HG02973 (cell line): ENCODE measurements around the gene LIN54.
"Not testable (repeated sequence)": the region's sequence is repeated elsewhere in the genome, so short reads cannot be mapped to it uniquely, and the experiment has no call there.

Source experiments
- ATAC-seq: cut with Tn5 transposase; IDR thresholded peaks from one replicate; pipeline ENCODE4 v1.9.1; 2021; ENCODE audit warnings: moderate library complexity; ENCODE audit not compliant: unreplicated experiment

Gene LIN54

DNA sequence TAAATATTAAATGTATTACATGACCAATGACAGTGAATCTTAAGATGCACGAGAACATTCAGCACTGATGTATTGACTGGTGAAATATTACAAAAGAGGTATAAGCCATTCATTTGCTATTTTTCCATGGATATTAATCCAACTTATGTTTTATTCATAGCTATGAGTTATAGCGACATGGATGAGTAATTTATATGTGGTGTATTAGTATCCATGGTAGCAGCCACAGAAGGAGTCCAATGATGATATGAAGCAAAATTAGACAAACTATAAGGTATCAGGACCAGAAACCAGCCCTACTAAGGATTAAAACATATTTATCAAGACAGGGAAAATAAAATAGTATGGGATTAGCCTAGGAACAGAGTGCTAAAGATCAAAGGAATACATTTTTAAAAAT, 59.4 kb downstream of the LIN54 start:
- no peak for ATAC-seq

DNA sequence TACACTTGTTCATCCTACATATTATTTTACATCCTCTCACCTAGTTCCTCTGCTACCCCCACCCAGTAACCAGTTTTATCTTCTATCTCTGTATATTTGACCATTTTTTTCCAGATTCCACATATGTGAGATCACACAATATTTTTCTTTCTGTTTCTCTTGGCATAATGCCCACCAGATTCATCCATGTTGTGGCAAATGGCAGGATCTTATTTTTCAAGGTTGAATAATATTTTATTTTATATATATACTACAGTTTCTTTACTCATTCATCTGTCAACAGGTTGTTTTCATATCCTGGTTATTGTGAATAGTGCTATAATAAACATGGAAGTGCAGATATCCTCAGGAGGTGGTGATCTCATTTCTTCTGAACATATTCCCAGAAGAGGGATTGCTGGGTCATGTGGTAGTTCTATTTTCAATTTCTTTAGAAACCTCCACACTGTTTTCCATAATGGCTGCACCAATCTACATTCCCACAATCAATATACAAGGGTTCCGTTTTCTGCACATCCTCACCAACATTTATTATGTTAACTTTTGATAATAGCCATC, 61.9 kb downstream of the LIN54 start:
- ATAC-seq: no peak

DNA sequence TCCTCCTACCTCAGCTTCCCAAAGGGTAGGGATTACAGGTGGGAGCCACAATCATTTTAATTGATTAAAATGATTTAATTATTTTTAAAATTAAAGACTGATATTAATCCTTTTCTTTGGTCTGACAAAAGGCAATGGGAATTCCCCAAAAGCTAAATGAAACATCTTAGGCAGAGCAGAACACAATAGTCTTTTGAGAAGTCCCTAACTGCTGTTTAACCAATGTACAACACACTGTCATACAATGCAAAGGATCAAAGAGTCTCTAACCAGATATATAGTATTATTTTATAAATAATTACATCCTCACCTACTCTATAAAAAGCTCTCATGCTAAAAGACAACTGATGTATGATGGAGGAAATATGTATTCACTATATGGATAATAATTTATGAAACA, 63.1 kb downstream of the LIN54 start:
- no peak for ATAC-seq

DNA sequence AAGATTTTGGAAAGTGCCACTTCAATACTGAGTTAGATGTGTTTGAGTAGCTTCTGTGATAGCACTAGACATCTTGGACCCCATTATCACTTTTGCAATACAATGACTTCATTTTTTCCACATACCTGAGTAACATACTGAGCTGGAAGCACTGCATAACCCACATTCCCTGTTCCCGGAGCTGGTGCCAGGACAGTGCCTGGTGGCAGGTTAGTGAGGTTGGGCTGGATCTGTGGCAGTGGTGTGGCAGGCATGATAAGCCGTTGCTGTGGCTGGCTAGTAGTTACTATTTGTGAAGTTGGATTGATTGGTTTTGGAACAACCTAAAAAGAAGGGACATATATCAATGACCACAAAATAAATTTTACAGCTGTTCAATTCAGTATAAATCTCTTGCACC, 71.2 kb downstream of the LIN54 start:
- ATAC-seq: no peak

DNA sequence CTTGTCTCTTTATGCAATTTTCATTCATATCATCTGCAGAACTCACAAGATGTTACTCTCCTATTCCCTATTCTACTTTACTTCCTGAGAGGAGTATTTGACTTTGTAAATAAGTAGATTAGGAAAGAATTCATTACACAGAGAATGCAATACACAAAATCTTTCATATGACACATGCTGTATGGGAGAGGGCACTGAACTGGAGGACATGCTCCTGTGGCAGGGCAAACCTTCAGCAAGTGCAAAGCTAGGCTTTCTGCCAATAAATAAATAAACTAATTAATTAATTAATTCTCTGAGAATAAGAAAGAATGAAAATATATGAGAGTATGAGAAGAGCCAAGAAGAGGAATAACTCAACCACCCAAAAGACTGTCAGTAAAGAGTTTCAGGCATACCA, 76.2 kb downstream of the LIN54 start:
- no peak for ATAC-seq

DNA sequence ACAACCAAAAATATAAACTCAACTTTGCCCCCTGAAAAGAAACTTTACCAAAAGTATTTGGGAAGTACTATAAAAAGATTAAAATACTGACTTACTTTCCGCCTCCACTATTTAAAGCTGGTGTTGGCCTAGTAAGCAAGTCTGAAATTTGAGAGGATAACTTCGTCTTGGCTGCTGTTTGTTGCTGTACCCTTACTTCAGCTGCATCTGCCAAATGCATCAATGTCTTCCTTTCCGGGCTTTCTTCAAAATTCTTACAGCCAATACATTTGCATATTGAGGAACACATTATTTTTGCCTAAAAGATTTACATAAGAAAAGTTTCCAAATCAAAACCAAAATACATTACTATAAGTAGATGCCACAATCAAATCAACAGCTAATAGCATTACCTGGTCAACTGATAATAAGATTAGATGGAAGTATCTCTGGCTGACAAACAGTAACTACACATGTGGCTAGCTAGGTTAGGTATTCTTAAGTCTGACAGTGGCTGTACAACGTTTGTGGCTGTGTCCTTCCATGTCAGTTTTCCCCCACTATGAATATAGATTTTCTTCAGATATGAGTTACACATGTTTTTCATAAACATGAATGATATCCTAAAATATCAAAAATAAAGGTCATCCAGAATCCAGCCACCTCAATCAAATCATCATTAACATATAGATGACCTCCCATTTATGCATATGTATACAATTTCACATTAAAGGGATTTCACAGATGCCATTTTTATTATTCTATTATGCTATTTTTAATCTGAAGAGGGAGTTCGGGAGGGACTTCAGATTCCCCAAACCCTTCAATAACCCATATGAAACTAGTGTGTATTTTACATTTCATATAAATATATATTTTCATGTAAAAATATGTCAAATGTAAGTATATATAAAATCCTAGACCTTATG, 79.5 kb downstream of the LIN54 start:
- ATAC-seq: no peak

DNA sequence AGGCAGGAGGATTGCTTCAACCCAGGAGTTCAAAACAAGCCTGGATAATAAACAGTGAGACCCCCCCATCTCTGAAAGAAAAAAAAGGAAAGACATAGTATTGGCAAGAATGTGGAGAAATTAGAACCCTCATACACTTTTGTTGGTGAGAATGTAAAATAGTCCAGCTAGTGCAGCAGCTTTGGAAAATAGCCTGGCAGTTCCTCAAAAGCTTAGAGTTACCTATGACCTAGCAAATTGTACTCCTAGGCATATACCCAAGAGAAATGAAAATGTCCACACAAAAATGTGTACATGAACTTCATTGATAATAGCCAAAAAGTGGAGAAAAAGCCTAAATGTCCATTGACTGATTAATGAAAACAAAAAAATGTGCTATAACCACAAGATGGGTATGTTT, 88.8 kb downstream of the LIN54 start:
- ATAC-seq: no peak

DNA sequence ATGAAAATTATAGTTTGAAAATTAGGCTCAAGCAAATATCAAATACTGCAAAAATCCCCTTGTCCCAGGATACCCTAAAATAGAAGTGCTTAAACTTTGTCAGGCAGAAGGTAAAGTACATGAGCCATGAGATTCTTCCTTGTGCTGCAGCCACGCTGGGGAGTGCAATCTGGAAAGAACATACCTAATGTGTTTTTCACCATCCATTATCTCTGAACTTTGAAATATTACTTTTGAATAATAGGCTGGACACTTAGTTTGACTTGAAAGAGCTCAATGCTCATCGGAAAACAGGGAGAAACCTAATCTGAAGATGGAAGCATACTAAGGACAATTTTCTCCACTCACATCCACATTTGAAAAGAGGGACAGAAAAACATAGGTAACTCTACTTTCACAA, 91.2 kb downstream of the LIN54 start:
- no peak for ATAC-seq

DNA sequence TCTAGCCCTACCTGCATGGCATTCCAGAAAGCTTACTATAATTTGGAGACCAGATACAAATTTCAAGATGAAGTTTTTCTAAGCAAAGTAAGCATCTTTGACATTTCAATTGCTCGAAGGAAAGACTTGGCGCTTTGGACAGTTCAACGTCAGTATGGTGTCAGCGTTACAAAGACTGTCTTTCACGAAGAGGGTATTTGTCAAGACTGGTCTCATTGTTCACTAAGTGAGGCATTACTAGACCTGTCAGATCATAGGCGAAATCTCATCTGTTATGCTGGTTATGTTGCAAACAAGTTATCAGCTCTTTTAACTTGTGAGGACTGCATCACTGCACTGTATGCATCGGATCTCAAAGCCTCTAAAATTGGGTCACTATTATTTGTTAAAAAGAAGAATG, 92.5 kb downstream of the LIN54 start:
- ATAC-seq: no peak

DNA sequence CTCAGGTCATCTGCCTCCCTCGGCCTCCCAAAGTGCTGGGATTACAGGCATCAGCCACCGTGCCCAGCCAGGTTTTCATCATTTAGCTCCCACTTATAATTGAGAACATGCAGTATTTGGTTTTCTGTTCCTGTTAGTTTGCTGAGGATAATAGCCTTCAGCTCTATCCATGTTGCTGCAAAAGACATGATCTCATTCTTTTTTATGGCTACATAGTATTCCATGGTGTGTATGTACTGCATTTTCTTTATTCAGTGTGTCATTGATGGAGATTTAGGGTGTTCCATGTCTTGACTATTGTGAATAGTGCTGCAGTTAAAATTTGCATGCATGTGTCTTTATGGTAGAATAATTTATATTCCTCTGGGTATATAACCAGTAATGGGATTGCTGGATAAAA, 96.7 kb downstream of the LIN54 start:
- ATAC-seq: not testable (repeated sequence)

DNA sequence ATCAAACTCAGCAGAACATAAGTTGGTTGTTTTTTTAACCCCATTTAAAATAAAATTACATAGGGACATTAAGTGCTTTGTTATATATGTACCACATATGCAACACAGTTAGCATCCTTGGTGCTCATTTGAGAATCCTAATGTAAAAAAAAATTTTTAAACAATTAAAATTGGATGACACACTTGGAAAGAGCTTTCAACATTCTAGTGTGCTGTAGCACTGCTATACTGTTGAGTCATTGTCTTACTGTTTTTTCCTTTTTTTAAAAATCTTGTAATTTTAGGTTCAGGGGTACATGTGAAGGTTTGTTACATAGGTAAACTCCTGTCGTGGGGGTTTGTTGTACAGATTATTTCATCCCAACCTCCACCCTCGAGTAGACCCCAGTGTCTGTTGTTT, 97.3 kb downstream of the LIN54 start:
- no peak for ATAC-seq

DNA sequence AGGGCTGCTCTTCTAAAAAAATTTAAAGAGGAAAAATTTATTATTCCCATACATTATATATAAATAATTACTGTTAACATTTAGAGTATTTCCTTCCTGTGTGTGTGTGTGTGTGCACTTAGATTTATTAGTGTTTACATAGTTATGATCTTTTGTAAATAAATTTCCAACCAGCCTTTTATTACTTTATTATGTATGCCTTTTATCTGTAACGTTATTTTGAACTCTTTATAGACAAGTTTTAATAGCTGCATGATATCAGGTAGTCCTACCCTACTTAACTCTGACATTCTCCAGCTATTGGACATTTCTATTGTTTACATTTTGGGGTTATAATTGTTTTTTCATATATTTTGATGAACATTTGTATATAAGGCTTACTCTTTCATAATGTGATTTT, 101.3 kb downstream of the LIN54 start:
- ATAC-seq: no peak

DNA sequence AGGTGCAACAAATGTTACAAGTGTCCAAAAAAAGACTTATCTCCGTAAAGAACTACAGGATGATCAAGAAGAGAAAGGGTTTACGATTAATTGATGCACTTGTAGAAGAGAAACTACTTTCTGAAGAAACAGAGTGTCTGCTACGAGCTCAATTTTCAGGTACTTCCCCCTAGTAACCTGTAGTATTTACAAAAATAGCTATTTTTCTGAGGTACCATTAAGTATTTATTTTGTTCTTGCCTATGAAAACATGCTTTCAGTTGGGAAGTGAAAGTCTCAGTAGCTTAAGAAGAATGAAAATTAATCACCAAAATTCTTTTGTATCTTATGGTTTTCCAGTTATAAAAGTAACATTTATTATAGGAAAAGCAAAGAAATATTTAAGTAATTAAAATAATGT, 104.2 kb downstream of the LIN54 start:
- ATAC-seq: peak; percentile 41

DNA sequence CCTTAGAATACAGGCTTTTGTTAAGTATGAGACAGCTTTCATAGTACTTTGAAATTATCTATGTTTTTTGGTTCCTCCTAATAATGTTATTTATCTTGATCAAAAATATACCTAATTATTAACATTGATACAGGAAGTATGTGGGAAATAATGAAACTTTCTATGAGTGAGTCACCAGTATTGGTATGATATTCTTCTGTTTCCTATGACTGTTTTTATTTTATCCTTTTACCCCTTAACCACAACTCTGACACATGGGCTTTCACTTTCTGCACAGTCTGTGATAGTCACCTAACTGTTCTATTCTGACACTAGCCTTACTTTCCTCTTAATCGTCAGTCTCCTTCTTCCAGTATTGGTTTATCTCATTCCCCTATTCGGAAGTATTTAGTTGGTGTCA, 105.4 kb downstream of the LIN54 start:
- peak; percentile 53 for ATAC-seq

DNA sequence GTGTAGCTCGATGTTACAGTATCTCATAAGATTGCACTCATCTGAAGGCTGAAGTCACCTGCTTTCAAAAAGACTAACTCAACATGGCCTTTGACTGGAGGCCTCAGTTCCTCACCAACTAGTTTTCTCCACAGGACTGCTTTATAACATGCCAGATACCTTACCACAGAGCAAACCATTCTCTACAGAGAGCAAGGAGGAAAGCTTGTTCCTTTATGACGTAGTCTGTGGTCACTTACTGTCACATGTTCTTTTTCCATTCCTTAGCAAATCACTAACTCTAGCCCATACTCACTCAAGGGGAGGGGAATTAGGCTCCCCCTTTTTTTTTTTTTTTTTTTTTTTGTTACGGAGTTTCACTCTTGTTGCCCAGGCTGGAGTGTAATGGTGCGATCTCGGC, 106.9 kb downstream of the LIN54 start:
- no peak for ATAC-seq

DNA sequence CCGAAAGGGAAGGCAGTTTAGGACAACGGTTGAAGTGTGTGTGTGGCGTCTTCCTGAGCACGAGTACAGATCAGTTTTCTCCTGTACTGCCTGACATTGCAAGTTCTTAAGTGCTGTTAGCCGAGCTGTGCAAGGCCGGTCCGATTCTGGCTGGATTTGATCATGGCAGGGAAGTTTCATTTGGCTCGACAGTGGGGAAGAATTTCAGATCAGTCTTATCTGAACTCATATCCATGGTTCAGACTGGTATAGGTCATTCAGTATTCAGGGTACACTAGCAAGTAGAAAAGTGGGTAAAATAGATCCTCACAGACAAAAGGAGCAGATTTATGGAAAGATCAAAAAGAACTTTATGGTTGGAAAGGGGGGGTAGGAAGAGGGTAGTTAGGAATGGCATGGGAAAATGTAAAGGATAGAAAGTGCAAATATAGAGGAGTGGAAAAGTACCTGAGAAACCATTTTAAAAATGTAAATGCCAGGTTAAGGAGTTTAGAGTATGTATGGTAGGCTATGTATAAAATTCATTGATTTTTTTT, 109.4 kb downstream of the LIN54 start:
- no peak for ATAC-seq

DNA sequence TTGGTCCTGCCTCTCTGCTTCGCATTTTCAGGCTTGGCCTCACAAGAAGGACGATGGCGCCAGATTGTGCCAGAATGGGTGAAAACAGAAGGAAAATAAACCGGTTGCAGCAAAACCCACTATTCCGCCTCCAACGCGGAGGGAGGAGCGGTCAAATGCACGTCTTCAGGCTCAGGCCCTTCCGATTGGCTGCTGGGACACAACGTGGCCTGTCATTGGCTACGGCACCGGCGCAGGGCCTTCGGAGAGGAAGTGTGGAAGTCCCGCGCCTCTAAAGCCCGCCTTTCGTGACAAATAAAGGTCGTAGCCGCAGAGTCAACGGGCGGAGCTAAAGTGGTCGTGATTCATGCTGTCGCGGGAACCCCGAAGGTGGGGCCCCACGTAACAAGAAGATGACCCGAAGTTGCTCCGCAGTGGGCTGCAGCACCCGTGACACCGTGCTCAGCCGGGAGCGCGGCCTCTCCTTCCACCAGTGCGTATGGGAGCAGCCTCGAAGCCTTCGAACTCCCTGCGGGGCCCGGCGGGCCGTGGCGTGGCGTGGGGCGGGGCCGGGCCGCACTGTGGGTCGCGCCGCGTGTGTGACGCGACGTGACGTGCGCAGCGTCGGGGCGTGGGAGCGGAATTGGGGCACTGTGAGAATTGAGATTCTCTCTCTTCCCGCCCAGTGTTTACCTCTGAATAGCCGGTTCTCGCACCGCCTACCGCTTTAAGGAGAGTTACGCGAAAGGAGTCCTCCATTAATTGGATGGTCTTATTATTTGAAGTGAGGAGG, 110.0 kb downstream of the LIN54 start, which contains the start of gene THAP9:
Gene THAP9 (plus strand): TSS at position 325 of the 772 bp plus-strand sequence. CDS start 68 bp downstream, at position 393.
- peak; percentile 79 for ATAC-seq

DNA sequence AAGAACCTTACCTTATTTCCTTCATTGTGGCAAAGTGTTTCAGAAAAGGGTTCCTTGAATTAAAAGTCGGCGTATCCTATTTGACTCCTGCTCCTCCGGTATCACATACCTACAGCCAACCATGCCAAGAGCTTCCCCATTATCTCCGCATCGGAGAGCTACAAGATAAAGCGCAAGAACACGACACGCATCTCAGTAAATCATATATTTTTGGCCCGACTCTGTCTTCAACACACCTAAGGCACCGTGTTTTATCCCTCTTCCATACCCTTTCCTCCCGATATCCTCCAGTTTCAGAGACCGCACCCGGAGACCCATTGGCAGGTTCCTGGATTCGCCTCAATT, 110.6 kb downstream of the LIN54 start:
- peak; percentile 1 for ATAC-seq

DNA sequence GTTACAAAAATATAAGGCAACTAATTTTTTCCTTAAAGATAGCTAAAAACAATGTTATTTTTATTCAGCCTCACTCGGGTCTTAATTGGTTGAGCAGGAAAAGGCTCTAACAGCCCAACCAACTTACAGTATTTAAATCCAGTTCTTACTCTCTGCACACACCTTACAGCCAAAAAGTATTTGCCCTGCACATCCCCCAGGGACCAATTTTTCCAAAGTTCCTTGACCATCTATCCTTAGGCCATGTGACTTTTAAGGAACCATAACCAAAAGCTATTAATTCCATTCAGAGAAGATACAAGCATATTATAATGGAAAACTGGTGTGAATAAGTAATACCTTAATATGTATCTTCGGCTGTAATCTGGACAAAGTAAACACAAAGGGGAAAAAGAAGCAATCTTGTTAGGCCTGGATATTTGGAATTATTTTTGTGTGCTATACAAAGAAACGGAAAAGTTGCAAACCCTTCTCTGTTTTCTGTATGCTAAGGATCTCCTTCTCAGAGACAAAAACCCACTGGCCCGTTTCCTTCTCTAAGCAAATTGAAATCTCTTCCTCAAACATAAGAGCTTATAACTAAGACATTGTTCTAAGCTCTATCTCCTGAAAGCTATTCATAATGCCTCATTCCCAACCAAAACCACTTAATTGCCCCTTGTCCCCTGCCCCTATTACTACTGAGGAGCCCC, 111.1 kb downstream of the LIN54 start:
- no peak for ATAC-seq

DNA sequence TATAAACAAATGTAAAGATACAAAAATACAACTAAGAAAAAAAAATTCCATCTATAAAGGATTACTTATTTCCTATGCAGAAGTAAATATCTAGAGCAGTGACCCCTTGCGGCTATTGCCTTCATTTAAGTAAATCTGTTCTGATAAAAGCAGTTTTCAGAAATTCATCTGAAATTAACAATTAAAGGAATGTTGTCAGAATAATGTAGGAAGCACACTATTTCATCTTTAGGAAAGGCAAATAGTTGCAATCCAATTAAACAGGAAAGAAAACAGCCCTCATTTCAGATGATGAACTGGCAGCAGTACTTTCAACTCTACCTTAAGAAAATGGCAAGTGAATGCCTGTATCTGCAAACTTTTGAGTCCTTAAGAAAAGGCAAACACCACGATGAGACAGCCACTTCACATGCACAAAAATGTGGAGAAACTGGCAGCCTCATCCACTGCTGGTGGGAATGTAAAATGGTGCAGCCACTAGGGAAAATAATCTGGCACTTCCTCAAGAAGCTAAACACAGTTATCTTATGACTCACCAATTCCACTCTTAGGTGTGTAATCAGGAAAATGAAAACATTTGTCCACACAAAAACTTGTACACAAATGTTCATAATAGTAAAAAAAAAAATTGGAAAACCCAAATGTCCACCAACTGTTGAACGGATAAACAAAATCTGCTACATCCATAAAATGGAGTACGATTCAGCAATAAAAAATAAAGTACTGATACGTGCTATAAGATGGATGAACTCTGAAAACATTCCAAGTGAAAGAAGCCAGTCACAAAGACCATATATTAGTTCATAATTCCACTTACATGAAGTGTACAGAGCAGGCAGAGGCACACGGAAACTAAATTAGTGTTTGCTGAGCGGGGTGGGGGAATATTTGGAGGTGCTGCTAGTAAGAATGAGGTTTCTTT, 112.0 kb downstream of the LIN54 start:
- no peak for ATAC-seq
